IPS-20b (cell line): Measurements from ENCODE around the gene CXCL17.

ENCODE experiments used
- H3K27ac ChIP-seq: one replicate; pipeline ENCODE4 v1.5.1; 2013; ENCODE audit warnings: low read length
- H3K27me3 ChIP-seq: 2 replicates; pipeline ENCODE4 v1.6.1; 2013; ENCODE audit warnings: mild to moderate bottlenecking, low read length, inconsistent platforms; ENCODE audit not compliant: insufficient read depth
- H3K36me3 ChIP-seq: 2 replicates; pipeline ENCODE4 v1.6.1; 2013; ENCODE audit warnings: low read depth, mild to moderate bottlenecking, inconsistent platforms, low read length, moderate library complexity; ENCODE audit not compliant: insufficient read depth
- H3K4me1 ChIP-seq: 2 replicates; pipeline ENCODE4 v1.6.1; 2013; ENCODE audit warnings: mild to moderate bottlenecking, control low read depth, inconsistent platforms, low read length, moderate library complexity; ENCODE audit not compliant: insufficient read depth
- H3K4me3 ChIP-seq: 2 replicates; pipeline ENCODE4 v1.5.1; 2013; ENCODE audit warnings: mild to moderate bottlenecking, low read length, inconsistent platforms
- H3K9ac ChIP-seq: 2 replicates; pipeline ENCODE4 v1.6.1; 2013; ENCODE audit warnings: low read depth, mild to moderate bottlenecking, inconsistent platforms, low read length, moderate library complexity
- H3K9me3 ChIP-seq: 2 replicates; pipeline ENCODE4 v1.6.1; 2013; ENCODE audit warnings: mild to moderate bottlenecking, low read depth, low read length, inconsistent platforms; ENCODE audit not compliant: insufficient read depth

The CXCL17 gene

DNA sequence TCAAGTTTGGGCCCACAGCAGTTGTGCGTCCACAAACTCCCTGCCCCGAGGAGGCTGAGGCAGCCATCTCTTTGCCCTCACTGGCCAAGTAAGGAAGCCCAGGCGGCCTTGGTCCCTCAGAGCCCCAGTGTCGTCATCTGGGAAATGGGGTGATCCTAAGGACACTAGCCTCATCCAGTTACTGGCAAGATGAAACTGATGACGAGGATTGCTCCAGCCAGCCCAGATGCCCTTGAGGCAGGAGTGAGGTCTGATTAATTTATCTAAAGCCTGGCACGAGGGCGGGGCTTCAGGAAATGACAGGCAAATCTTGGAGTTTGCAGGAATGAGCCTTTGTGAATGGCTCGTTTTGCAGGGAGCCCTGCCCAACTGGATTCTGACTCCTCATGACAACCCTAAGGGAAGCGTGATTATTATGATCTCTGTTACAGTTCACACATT lies 21.1 kb downstream of the CXCL17 start:
- Histone ChIP-seq H3K36me3 (no peaks in the 10 kb centered on the region), H3K9me3 (no peaks in the 10 kb centered on the region), H3K27ac (no peak overlapping the region), H3K4me1 (no peaks in the 10 kb centered on the region), H3K9ac (no peak overlapping the region), H3K27me3 (peaks cover 70% of the 10 kb centered on the region), H3K4me3 (no peak overlapping the region)

DNA sequence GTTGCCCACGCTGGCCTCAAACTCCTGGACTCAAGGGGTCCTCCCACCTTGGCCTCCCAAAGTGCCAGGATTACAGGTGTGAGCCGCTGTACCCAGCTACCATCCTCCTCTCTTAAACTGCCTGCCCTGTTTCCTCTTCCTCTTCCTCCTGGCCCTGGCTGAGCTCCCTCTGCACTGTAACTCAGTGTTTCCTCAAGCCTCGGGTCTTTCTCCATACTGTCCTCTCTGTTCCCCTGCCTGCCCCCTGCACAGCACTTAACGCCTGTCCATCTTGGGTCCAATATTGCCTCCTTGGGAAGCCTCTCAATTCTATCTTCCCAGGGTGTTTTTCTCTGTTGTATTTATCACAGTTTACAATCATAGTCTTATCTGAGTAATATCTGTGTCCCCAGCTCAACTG lies 21.6 kb downstream of the CXCL17 start:
- peaks cover 70% of the 10 kb centered on the region for H3K27me3 ChIP-seq
- H3K4me1 ChIP-seq: no peaks in the 10 kb centered on the region
- no peak overlapping the region for H3K9ac ChIP-seq
- H3K9me3 ChIP-seq: no peaks in the 10 kb centered on the region
- H3K27ac ChIP-seq: no peak overlapping the region
- no peaks in the 10 kb centered on the region for H3K36me3 ChIP-seq
- H3K4me3 ChIP-seq: no peak overlapping the region

DNA sequence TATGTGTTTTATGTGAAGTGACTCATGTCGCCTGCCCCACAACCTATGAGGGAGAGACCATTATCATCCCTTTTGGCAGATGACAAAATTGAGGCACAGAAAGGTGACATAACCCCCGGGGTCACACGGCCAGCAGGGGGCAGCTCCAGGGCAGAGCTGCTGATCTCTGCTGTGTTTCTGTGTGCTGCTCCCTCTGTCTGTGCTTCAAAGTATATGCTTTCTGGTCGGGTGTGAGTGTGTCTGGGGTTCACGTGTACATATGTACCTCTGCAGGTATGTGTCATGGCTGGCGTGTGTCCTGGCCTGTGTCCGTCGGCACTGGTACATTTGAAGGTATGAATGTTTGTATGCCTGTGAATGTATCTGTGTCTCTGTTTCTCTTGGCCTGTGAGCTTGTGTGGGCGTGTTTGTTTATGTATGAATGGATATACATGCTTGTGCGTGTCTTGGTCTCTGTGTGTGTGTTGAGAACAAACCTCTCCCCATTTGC lies 22.6 kb downstream of the CXCL17 start:
- Histone ChIP-seq H3K27ac (no peak overlapping the region), H3K9ac (no peak overlapping the region), H3K27me3 (peaks cover 69% of the 10 kb centered on the region), H3K4me1 (no peaks in the 10 kb centered on the region), H3K9me3 (no peaks in the 10 kb centered on the region), H3K4me3 (no peak overlapping the region), H3K36me3 (no peaks in the 10 kb centered on the region)

DNA sequence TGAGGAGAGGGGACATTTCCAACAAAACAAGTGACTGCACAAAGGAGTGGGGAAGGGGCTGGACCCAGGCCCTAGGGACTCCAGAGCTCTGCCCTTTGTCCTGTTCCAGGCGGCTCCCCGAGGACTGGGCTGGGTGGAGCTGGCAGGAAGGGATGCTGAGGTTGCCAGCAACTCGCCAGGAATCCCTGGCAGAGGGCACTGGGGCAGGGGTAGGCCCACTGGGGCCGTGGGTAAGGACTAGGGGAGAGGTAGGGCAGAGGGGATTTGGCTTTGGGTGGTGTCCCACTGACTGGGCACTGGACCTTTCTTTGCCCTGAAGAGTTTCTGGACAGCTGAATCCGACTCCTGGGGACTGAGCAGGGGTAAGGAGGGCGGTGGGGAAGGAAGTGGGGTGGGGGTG lies 23.4 kb downstream of the CXCL17 start:
- peaks cover 69% of the 10 kb centered on the region for H3K27me3 ChIP-seq
- no peaks in the 10 kb centered on the region for H3K9me3 ChIP-seq
- no peaks in the 10 kb centered on the region for H3K36me3 ChIP-seq
- H3K4me1 ChIP-seq: no peaks in the 10 kb centered on the region
- H3K27ac ChIP-seq: no peak overlapping the region
- H3K4me3 ChIP-seq: no peak overlapping the region
- no peak overlapping the region for H3K9ac ChIP-seq

DNA sequence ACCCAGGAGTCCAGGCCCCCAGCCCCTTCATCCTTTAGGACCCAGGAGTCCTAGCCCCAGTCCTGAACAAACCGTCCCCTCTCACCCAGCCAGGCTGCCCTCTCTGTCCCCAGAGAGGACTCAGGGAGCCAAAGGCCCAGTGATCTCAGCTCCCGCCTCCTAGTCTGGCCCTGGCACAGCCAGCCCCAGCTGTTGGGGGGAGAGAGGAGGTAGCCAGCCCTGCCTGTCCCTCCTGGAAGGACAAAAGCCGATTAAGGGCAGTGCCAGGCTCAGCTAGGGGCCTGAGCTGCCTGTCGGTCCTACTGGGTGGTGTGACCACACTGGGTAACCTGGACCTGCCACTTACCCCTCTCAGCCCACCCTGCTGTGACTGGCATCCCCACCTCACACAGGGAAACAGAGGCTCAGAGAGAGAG lies 30.1 kb downstream of the CXCL17 start:
- no peak overlapping the region for H3K9ac ChIP-seq
- H3K4me1 ChIP-seq: no peaks in the 10 kb centered on the region
- H3K9me3 ChIP-seq: no peaks in the 10 kb centered on the region
- H3K4me3 ChIP-seq: no peak overlapping the region
- H3K27me3 ChIP-seq: peaks cover 65% of the 10 kb centered on the region
- no peaks in the 10 kb centered on the region for H3K36me3 ChIP-seq
- H3K27ac ChIP-seq: no peak overlapping the region

DNA sequence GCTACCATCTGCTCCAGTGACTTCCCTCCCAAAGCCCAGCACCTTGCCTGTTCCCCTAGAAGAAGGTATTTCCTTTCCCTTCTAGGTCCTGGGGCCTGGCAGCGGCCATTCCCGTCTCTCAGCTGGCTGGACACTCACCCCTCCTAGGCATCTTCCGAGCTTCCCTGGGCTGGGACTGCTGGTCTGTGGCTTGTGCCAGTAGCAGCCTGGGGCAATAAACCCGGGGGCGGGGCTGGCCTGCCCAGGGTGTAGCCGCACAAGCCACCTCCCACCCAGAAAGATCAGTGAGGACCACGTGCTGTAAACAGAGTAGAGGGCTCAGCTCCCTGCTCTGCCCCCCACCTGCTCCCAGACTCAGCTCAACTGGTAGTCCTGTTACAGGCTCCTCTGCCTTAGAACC lies 30.5 kb downstream of the CXCL17 start:
- Histone ChIP-seq H3K27me3 (peaks cover 65% of the 10 kb centered on the region), H3K4me1 (no peaks in the 10 kb centered on the region), H3K9me3 (no peaks in the 10 kb centered on the region), H3K9ac (no peak overlapping the region), H3K27ac (no peak overlapping the region), H3K36me3 (no peaks in the 10 kb centered on the region), H3K4me3 (no peak overlapping the region)

DNA sequence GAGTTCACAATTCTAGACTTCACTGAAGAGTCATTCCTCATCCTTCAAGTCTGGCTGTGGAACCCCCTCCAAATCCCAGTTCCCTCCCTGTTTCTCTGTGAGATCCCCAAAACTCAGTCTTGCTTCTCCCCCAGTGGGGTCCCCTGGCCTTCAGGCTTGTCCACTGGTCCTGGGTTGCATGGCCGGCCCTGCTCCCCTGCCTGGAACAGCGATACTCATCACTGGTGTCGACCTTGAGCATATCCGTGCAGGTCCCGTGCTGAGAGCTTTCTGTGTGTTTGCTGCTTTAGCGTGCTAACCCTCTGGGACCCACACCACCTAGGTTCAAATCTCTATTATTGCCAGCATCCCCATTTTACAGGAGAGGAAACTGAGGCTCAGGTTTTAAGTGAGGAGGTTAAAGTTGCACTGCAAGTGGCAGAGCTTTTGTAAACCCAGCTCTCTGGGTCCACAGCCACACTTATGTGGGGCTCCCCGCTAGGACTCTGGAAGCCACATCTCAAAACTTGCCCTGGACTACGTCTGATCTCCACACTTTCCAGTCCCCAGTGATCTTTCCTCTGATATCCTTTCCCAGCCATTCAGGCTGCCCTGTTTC lies 31.1 kb downstream of the CXCL17 start:
- H3K4me3 ChIP-seq: no peak overlapping the region
- peaks cover 67% of the 10 kb centered on the region for H3K27me3 ChIP-seq
- no peak overlapping the region for H3K9ac ChIP-seq
- no peaks in the 10 kb centered on the region for H3K36me3 ChIP-seq
- H3K4me1 ChIP-seq: no peaks in the 10 kb centered on the region
- H3K27ac ChIP-seq: no peak overlapping the region
- H3K9me3 ChIP-seq: no peaks in the 10 kb centered on the region

DNA sequence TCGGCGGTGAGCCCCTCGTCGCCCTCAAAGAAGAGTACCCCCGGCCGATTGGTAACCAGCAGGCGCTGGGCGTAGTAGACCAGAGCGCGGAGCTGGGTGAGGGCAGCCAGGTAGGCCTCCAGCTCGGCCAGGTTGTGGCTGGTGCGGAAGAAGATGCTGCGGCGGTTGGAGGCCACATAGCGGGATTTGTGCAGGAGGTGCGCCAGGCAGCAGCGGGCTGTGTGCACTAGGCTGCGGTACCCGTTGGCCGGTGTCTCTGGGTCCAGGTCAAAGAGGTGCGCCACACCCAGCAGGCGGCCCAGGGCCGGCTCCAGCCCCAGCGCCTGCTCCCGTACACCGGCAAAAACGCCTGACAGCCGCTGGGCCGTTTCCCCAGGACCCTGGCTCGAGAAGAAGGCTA lies 32.4 kb downstream of the CXCL17 start:
- Histone ChIP-seq H3K27ac (no peak overlapping the region), H3K27me3 (peaks cover 61% of the 10 kb centered on the region), H3K4me1 (no peaks in the 10 kb centered on the region), H3K36me3 (no peaks in the 10 kb centered on the region), H3K9ac (no peak overlapping the region), H3K9me3 (no peaks in the 10 kb centered on the region), H3K4me3 (no peak overlapping the region)

DNA sequence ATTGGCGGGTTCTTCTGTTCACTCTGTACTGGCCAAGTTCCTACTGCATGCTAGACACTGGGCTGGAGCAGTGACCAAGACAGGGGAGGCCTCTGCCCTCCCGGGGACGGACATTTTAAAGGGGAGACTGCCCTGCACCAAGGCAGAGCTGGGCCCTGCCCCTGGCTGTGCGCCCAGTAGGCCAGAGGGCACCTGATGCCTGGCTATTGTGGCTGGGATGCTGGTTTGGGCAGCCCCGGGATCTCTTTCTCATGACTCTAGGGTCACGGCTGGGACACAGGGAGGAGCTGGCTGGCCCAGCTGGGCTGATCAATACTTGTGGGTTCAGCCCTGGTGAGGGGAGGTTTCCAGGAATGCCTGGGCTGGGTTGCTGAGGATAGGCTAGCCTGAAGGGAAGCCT lies 33.3 kb downstream of the CXCL17 start:
- Histone ChIP-seq H3K27ac (no peak overlapping the region), H3K36me3 (no peaks in the 10 kb centered on the region), H3K4me3 (no peak overlapping the region), H3K4me1 (no peaks in the 10 kb centered on the region), H3K9ac (no peak overlapping the region), H3K27me3 (peaks cover 53% of the 10 kb centered on the region), H3K9me3 (no peaks in the 10 kb centered on the region)

DNA sequence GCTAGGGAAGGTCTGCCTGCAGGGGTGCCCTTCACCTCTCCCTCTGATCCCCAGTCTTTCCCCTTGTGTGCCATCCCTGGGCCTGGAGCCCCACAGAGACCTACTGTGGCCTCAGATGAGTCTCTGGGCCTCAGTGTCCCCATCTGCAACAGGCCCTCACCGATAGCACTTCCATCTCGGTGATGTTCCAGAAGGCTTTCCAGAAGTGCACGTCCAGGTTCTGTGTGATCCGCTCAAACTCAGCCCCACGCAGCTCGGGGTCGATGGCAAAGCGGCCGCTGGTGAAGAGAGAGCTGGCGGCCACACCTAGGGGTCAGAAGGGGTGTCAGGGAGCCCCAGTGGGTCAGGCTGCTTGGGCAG lies 35.0 kb downstream of the CXCL17 start:
- Histone ChIP-seq H3K27me3 (peaks cover 45% of the 10 kb centered on the region), H3K9ac (no peak overlapping the region), H3K9me3 (no peaks in the 10 kb centered on the region), H3K27ac (no peak overlapping the region), H3K4me3 (no peak overlapping the region), H3K36me3 (no peaks in the 10 kb centered on the region), H3K4me1 (no peaks in the 10 kb centered on the region; the same call in 1 of the 2 replicates)

DNA sequence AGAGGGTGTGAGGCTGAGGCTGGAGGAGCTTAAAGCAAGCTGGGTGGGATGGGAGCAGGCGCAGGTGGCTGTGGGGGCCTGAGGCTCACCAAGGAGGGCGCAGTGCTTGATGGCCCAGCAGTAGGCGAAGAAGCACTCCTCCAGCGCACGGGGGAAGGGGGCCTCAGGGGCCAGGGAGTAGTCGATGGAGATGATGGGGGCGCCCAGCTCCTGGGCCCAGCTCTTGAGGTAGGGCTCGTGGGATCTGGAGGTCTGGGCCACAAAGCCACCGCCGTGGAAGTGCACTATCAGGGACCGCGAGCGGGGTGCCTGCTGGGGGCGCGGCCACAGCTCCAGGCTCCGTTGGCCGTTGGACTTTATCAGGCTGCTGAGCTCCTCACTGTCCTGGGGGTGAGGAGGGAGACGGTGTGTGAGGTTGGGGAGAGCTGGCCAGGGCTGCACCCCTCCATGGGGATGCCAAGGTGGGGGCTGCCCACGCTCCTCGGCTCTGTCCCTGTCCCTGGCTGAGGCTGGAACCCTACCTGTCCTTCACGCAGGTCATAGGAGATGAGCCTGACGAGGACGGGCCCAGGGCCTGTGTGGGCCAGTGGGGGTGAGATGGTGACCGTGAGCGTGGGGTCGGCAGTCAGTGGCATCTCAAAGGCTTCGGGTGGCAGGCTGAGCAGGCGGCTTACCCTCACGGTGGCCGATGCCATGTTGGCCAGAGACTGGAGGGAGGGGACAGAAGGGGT lies 35.5 kb downstream of the CXCL17 start:
- Histone ChIP-seq H3K9ac (no peak overlapping the region), H3K36me3 (no peaks in the 10 kb centered on the region)

DNA sequence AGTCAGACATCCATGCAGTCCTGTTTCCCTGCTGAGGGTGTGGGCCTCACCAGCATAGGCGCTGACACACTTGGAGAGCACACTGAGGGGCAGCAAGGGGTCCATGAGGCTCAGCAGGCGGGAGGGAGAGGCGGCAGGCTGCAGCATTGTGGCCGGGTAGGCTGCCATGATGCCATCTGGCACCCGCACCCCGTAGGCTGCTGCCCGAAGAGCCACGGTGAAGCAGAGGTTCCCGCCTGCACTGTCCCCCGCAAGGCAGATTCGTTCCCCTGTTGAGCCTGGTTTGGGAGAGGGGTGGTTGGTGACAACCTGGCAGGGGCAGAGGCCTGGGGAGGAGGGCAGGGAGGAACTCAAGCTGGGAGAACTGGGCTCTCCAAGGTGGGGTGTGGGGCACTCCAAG lies 36.6 kb downstream of the CXCL17 start:
- no peak overlapping the region for H3K9ac ChIP-seq
- H3K27ac ChIP-seq: no peak overlapping the region
- no peaks in the 10 kb centered on the region for H3K9me3 ChIP-seq
- peaks cover 38% of the 10 kb centered on the region for H3K27me3 ChIP-seq
- H3K4me1 ChIP-seq: no peaks in the 10 kb centered on the region; the same call in 1 of the 2 replicates
- no peak overlapping the region for H3K4me3 ChIP-seq
- H3K36me3 ChIP-seq: no peaks in the 10 kb centered on the region

More for the DNA sequence above, 35.5 kb downstream of the CXCL17 start:
- Histone ChIP-seq H3K27me3 (peaks cover 45% of the 10 kb centered on the region), H3K27ac (no peak overlapping the region), H3K4me1 (no peaks in the 10 kb centered on the region; the same call in 1 of the 2 replicates), H3K9me3 (no peaks in the 10 kb centered on the region), H3K4me3 (no peak overlapping the region)
